Astrocyte (in vitro differentiated cells and primary cell): Measurements from ENCODE around the gene GPANK1. TPM values are rescaled to one million over a fixed set of nuclear protein-coding genes. Genes with fewer than 3 reads are reported as not detected.

Source experiments
- DNase-seq: peaks from one replicate; pipeline ENCODE4 v3.0.0-alpha.2; 2010; ENCODE audit warnings: low read depth
- FAIRE-seq: peaks from 2 replicates; lab custom pipeline; 2011; peaks lifted over from hg19 to GRCh38; lab: Jason Lieb, UNC
- H2AFZ ChIP-seq: 2 replicates; pipeline ENCODE4 v1.6.0; 2012; ENCODE audit warnings: low read depth, low read length, inconsistent platforms
- H3K27ac ChIP-seq: 2 replicates; pipeline ENCODE4 v1.5.1; 2011; ENCODE audit warnings: low read depth, low read length, inconsistent platforms
- H3K27me3 ChIP-seq: 2 replicates; pipeline ENCODE4 v1.6.0; 2011; ENCODE audit warnings: low read length, inconsistent platforms; ENCODE audit not compliant: insufficient read depth
- H3K36me3 ChIP-seq: 2 replicates; pipeline ENCODE4 v1.5.1; 2011; ENCODE audit warnings: low read length, inconsistent platforms; ENCODE audit not compliant: insufficient read depth
- H3K4me1 ChIP-seq: 2 replicates; pipeline ENCODE4 v1.5.1; 2011; ENCODE audit warnings: low read length, inconsistent platforms; ENCODE audit not compliant: insufficient read depth
- H3K4me2 ChIP-seq: 2 replicates; pipeline ENCODE4 v1.6.0; 2012; ENCODE audit warnings: low read length, inconsistent platforms
- H3K4me3 ChIP-seq: 2 replicates; pipeline ENCODE4 v1.5.1; 2011; ENCODE audit warnings: low read depth, mild to moderate bottlenecking, low read length, inconsistent platforms; ENCODE audit not compliant: insufficient read depth
- H3K79me2 ChIP-seq: 2 replicates; pipeline ENCODE4 v1.6.0; 2012; ENCODE audit warnings: mild to moderate bottlenecking, low read length, inconsistent platforms; ENCODE audit not compliant: insufficient read depth
- H3K9ac ChIP-seq: 2 replicates; pipeline ENCODE4 v1.6.0; 2012; ENCODE audit warnings: mild to moderate bottlenecking, low read length, inconsistent platforms
- H3K9me3 ChIP-seq: 2 replicates; pipeline ENCODE4 v1.5.1; 2012; ENCODE audit warnings: low read depth, mild to moderate bottlenecking, low read length, inconsistent platforms; ENCODE audit not compliant: insufficient read depth
- H4K20me1 ChIP-seq: 2 replicates; pipeline ENCODE4 v1.6.0; 2012; ENCODE audit warnings: low read length, inconsistent platforms; ENCODE audit not compliant: insufficient read depth
- H3K27ac Mint-ChIP-seq: one replicate; pipeline ENCODE4 v1.8.0; 2021; ENCODE audit warnings: mild to moderate bottlenecking, mixed read lengths; ENCODE audit not compliant: unreplicated experiment
- H3K27me3 Mint-ChIP-seq: one replicate; pipeline ENCODE4 v1.8.0; 2021; ENCODE audit warnings: low read depth, mixed read lengths; ENCODE audit not compliant: unreplicated experiment
- H3K36me3 Mint-ChIP-seq: one replicate; pipeline ENCODE4 v1.8.0; 2021; ENCODE audit warnings: low read depth, mixed read lengths; ENCODE audit not compliant: unreplicated experiment
- H3K4me1 Mint-ChIP-seq: one replicate; pipeline ENCODE4 v1.8.0; 2021; ENCODE audit warnings: low read depth, mixed read lengths; ENCODE audit not compliant: unreplicated experiment
- H3K4me3 Mint-ChIP-seq: one replicate; pipeline ENCODE4 v1.8.0; 2021; ENCODE audit warnings: mild to moderate bottlenecking, moderate library complexity, mixed read lengths; ENCODE audit not compliant: unreplicated experiment
- H3K9me3 Mint-ChIP-seq: one replicate; pipeline ENCODE4 v1.8.0; 2021; ENCODE audit warnings: mild to moderate bottlenecking, mixed read lengths; ENCODE audit not compliant: unreplicated experiment
- CTCF ChIP-seq: IDR thresholded peaks from 2 replicates; pipeline ENCODE4 v1.5.1; 2011; ENCODE audit warnings: low read depth, mild to moderate bottlenecking, inconsistent platforms, low read length, moderate library complexity; ENCODE audit not compliant: insufficient read depth
- EZH2 ChIP-seq: IDR thresholded peaks from 2 replicates; pipeline ENCODE4 v1.6.1; 2012; ENCODE audit warnings: mild to moderate bottlenecking, low read length, inconsistent platforms; ENCODE audit not compliant: insufficient read depth
- total RNA-seq: library from RNA; stranded (reverse); gene quantifications from 2 replicates; pipeline ENCODE4 v1.2.1, GENCODE V29; 2021

Gene GPANK1
- total RNA-seq, 1 donor from 2014 or later: 13.8 TPM

DNA sequence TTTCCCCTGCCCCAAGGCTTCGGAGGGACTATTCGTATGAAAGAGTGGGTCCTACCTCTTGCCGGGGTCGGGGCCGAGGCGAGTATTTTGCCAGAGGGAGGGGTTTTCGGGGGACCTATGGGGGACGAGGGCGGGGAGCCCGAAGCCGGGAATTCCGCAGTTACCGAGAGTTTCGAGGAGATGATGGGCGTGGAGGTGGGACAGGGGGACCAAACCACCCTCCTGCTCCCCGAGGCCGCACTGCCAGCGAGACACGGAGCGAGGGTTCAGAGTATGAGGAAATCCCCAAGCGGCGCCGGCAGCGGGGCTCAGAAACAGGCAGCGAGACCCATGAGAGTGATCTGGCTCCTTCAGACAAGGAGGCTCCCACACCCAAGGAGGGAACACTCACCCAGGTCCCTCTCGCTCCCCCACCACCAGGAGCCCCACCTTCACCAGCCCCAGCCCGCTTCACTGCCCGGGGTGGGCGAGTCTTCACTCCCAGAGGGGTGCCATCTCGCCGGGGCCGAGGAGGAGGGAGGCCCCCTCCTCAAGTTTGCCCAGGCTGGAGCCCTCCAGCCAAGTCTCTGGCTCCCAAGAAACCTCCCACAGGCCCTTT, 33.0 kb downstream of the GPANK1 start:
- Histone ChIP-seq H3K79me2 (peaks cover 57% of the 10 kb centered on the region), H4K20me1 (peaks cover 96% of the 10 kb centered on the region), H3K27ac (no peak overlapping the region), H3K4me2 (no peak overlapping the region), H3K4me1 (no peaks in the 10 kb centered on the region), H3K36me3 (peaks cover 63% of the 10 kb centered on the region), H3K4me3 (no peak overlapping the region), H3K9me3 (no peaks in the 10 kb centered on the region), H3K9ac (no peak overlapping the region), H2AFZ (no peak overlapping the region), H3K27me3 (no peaks in the 10 kb centered on the region)
- no peaks in the 10 kb centered on the region for H3K4me1 Mint-ChIP-seq
- H3K9me3 Mint-ChIP-seq: no peaks in the 10 kb centered on the region
- TF ChIP-seq EZH2 (no peak), CTCF (no peak)
- H3K4me3 Mint-ChIP-seq: no peak overlapping the region
- H3K27ac Mint-ChIP-seq: no peak overlapping the region
- peaks cover 34% of the 10 kb centered on the region for H3K36me3 Mint-ChIP-seq
- FAIRE-seq (no peak), DNase-seq (no peak)
- no peaks in the 10 kb centered on the region for H3K27me3 Mint-ChIP-seq

DNA sequence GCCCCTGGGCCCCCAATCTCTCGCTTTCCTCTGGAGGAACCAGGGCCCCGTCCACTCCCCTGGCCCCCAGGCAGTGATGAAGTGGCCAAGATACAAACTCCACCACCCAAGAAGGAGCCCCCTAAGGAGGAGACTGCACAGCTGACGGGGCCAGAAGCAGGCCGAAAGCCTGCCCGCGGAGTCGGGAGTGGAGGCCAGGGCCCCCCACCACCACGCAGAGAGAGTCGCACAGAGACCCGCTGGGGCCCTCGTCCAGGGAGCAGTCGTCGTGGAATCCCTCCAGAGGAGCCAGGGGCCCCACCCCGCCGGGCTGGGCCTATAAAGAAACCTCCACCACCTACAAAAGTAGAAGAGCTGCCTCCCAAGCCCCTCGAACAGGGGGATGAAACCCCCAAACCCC, 33.6 kb downstream of the GPANK1 start:
- Histone ChIP-seq H3K9ac (no peak overlapping the region), H3K4me2 (no peak overlapping the region), H2AFZ (no peak overlapping the region), H3K36me3 (peaks cover 63% of the 10 kb centered on the region), H3K9me3 (no peaks in the 10 kb centered on the region), H3K27ac (no peak overlapping the region), H3K4me1 (no peaks in the 10 kb centered on the region), H3K4me3 (no peak overlapping the region), H4K20me1 (peaks cover 96% of the 10 kb centered on the region), H3K27me3 (no peaks in the 10 kb centered on the region), H3K79me2 (peaks cover 63% of the 10 kb centered on the region)
- DNase-seq (no peak), FAIRE-seq (no peak)
- no peak for TF ChIP-seq EZH2
- TF ChIP-seq CTCF: no peak
- no peaks in the 10 kb centered on the region for H3K4me1 Mint-ChIP-seq
- H3K27ac Mint-ChIP-seq: no peak overlapping the region
- no peaks in the 10 kb centered on the region for H3K27me3 Mint-ChIP-seq
- no peak overlapping the region for H3K4me3 Mint-ChIP-seq
- peaks cover 37% of the 10 kb centered on the region for H3K36me3 Mint-ChIP-seq
- H3K9me3 Mint-ChIP-seq: no peaks in the 10 kb centered on the region

GRCh38 chr6:31630177-31630934, 34.4 kb downstream of the GPANK1 start:
- no peak overlapping the region for H3K4me2 ChIP-seq
- no peaks in the 10 kb centered on the region for H3K4me1 Mint-ChIP-seq
- DNase-seq (no peak), FAIRE-seq (no peak)
- no peak overlapping the region for H3K9ac ChIP-seq
- no peaks in the 10 kb centered on the region for H3K27me3 ChIP-seq
- TF ChIP-seq EZH2: no peak
- no peak for TF ChIP-seq CTCF
- H3K27ac ChIP-seq: no peak overlapping the region
- no peaks in the 10 kb centered on the region for H3K9me3 ChIP-seq
- H3K36me3 Mint-ChIP-seq: peaks cover 36% of the 10 kb centered on the region
- no peak overlapping the region for H2AFZ ChIP-seq
- no peaks in the 10 kb centered on the region for H3K27me3 Mint-ChIP-seq
- H3K9me3 Mint-ChIP-seq: no peaks in the 10 kb centered on the region
- no peak overlapping the region for H3K4me3 ChIP-seq
- no peaks in the 10 kb centered on the region for H3K4me1 ChIP-seq
- H3K36me3 ChIP-seq: peaks cover 62% of the 10 kb centered on the region
- peaks cover 72% of the 10 kb centered on the region for H3K79me2 ChIP-seq
- H3K4me3 Mint-ChIP-seq: peak overlapping the region; percentile 16
- H3K27ac Mint-ChIP-seq: peak overlapping the region; percentile 66
- H4K20me1 ChIP-seq: peaks cover 96% of the 10 kb centered on the region
